ENCODE measurements around the gene CPT2.

DNA sequence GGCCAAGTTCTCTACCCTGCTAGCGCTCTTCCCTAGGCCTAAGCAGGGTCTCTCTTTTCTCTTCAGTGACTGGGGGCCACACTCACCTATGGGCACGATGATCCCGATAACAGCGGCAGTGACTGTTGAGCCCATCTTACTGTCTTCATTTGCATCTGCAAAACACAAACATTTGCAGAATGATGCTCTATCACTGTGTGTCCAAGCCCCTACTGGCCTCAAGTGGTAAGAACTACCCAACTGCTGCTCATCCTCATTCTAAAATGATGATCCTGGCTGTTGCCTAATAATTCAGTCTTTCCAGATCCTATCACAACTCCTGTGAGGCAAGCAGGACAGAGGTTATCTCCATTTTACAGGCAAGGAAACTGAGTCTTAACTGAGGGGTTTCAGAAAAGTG lies 58.4 kb downstream of the CPT2 start:
- TF ChIP-seq, protein P1, sequence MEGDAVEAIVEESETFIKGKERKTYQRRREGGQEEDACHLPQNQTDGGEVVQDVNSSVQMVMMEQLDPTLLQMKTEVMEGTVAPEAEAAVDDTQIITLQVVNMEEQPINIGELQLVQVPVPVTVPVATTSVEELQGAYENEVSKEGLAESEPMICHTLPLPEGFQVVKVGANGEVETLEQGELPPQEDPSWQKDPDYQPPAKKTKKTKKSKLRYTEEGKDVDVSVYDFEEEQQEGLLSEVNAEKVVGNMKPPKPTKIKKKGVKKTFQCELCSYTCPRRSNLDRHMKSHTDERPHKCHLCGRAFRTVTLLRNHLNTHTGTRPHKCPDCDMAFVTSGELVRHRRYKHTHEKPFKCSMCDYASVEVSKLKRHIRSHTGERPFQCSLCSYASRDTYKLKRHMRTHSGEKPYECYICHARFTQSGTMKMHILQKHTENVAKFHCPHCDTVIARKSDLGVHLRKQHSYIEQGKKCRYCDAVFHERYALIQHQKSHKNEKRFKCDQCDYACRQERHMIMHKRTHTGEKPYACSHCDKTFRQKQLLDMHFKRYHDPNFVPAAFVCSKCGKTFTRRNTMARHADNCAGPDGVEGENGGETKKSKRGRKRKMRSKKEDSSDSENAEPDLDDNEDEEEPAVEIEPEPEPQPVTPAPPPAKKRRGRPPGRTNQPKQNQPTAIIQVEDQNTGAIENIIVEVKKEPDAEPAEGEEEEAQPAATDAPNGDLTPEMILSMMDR (IDR thresholded peaks at IDR 0.05), result no peak
- TF ChIP-seq POLR2A (IDR thresholded peaks at IDR 0.05; ENCODE audit: low read depth), result no peak
- TF ChIP-seq EP300 (IDR thresholded peaks at IDR 0.05), result no peak
- TF ChIP-seq POLR2AphosphoS5 (IDR thresholded peaks at IDR 0.05), result no peak
